Suprapubic skin (tissue), 4 donors: ENCODE results near the gene CNTN2. TPM values are rescaled to one million over a fixed set of nuclear protein-coding genes. Genes with fewer than 3 reads are reported as not detected.

Source experiments
- DNase-seq, 2 donors: peaks; one replicate each; pipeline ENCODE4 v3.0.0-alpha.2; 2019; ENCODE audit warnings: low spot score in 2 of 2
- H3K27ac ChIP-seq: fragments of 200-600 bp; sonication (generic); one replicate; pipeline ENCODE4 v1.5.1; 2019
- H3K27me3 ChIP-seq: fragments of 200-600 bp; sonication (generic); one replicate; pipeline ENCODE4 v1.5.1; 2019
- H3K36me3 ChIP-seq: fragments of 200-600 bp; sonication (generic); one replicate; pipeline ENCODE4 v1.5.1; 2019
- H3K4me1 ChIP-seq: fragments of 200-600 bp; sonication (generic); one replicate; pipeline ENCODE4 v1.5.1; 2019
- H3K4me3 ChIP-seq: fragments of 200-600 bp; sonication (generic); one replicate; pipeline ENCODE4 v1.5.1; 2019; ENCODE audit warnings: mild to moderate bottlenecking
- H3K9me3 ChIP-seq: fragments of 200-600 bp; sonication (generic); one replicate; pipeline ENCODE4 v1.5.1; 2019
- EP300 ChIP-seq: sonication (generic); formaldehyde crosslinking; IDR thresholded peaks from one replicate; pipeline ENCODE4 v1.6.1; 2017; ENCODE audit warnings: antibody characterized with exemption
- POLR2A ChIP-seq, 2 donors: fragments of 450-650 bp; IDR thresholded peaks; one replicate each; pipeline ENCODE4 v1.6.1; 2017; ENCODE audit warnings: antibody characterized with exemption in 2 of 2, mild to moderate bottlenecking in 2 of 2, moderate library complexity in 2 of 2
- POLR2AphosphoS5 ChIP-seq, 3 donors: sonication (generic); formaldehyde crosslinking; IDR thresholded peaks; one replicate each; pipeline ENCODE4 v1.6.1; 2017; ENCODE audit warnings: antibody characterized with exemption in 3 of 3
- WGBS: methylation state at CpG from one replicate; pipeline ENCODE4 v1.1.5; 2018; 5-methylcytosine and 5-hydroxymethylcytosine counted together
- total RNA-seq, 4 donors: library from RNA; depleted of rRNA; stranded (reverse); fragments of >200 nt; gene quantifications; one replicate each; pipeline ENCODE4 v1.1.0, GENCODE V29; 2016
- TF ChIP-seq, protein P1 (sequence below), 2 donors: fragments of 200-600 bp in 1 of 2; fragments of 450-650 bp in 1 of 2; sonication (generic) in 1 of 2; IDR thresholded peaks; one replicate each; pipeline ENCODE4 v1.5.1; 2016 to 2019; ENCODE audit warnings: antibody characterized with exemption in 2 of 2, mild to moderate bottlenecking in 1 of 2, moderate library complexity in 1 of 2

CNTN2 gene
- total RNA-seq, 4 donors from 2014 or later, result 0.68 to 13.3 (median 1.7) TPM

DNA sequence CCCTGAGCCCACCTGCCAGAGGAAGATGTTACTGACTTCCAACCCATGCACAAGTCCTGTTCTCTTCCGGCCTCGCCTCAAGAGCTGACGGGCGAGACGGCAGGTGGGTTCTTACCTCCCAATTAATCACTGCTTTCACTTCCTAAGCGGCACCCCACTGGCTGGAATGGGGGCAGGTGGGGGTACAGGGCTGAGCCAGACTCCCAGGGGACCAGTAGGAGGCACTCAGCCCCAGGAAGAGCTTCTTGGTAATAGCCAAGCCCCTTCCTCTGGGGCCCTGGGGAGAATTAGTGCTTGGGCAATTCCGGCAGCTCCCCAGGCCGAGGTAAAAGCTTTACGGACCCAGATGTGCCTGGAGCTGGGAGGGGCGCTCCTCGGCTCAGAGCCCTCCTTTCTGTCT lies 9.7 kb downstream of the CNTN2 start:
- Histone ChIP-seq H3K4me1 (no peaks in the 10 kb centered on the region), H3K27ac (no peak overlapping the region), H3K27me3 (peaks cover 9% of the 10 kb centered on the region), H3K36me3 (no peaks in the 10 kb centered on the region), H3K4me3 (no peak overlapping the region), H3K9me3 (no peaks in the 10 kb centered on the region)
- no peak for DNase-seq
- TF ChIP-seq, protein P1, sequence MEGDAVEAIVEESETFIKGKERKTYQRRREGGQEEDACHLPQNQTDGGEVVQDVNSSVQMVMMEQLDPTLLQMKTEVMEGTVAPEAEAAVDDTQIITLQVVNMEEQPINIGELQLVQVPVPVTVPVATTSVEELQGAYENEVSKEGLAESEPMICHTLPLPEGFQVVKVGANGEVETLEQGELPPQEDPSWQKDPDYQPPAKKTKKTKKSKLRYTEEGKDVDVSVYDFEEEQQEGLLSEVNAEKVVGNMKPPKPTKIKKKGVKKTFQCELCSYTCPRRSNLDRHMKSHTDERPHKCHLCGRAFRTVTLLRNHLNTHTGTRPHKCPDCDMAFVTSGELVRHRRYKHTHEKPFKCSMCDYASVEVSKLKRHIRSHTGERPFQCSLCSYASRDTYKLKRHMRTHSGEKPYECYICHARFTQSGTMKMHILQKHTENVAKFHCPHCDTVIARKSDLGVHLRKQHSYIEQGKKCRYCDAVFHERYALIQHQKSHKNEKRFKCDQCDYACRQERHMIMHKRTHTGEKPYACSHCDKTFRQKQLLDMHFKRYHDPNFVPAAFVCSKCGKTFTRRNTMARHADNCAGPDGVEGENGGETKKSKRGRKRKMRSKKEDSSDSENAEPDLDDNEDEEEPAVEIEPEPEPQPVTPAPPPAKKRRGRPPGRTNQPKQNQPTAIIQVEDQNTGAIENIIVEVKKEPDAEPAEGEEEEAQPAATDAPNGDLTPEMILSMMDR (IDR thresholded peaks at IDR 0.05), result no peak
- TF ChIP-seq EP300, result no peak
- no peak for TF ChIP-seq POLR2A (IDR thresholded peaks at IDR 0.05)
- no peak for TF ChIP-seq POLR2AphosphoS5 (IDR thresholded peaks at IDR 0.05)
- WGBS, result 74% methylated on average over 6 of the region's 11 CpGs

DNA sequence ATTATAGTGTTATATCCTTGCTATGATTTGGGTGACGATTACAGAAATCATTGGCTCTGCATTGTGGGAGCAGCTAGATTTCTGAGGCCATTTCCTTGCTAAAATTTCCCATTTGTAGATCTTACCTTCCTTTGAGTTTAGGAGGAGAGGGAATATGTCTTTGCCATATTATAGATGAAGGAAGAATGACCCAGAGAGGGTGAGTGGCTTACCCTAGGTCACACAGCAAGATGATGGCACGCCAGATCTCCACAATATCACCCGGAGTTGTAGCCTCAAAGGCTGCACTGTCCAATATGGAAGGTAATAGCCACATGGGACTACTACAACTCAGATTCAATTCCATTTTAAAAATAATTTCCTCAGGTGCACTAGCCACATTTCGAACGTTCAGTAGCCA lies 10.3 kb downstream of the CNTN2 start:
- TF ChIP-seq POLR2A (IDR thresholded peaks at IDR 0.05) (no peak), POLR2AphosphoS5 (IDR thresholded peaks at IDR 0.05) (no peak), EP300 (no peak)
- TF ChIP-seq, protein P1 (IDR thresholded peaks at IDR 0.05), result no peak
- H3K27me3 ChIP-seq, result peaks cover 3% of the 10 kb centered on the region
- H3K27ac ChIP-seq, result no peak overlapping the region
- no peaks in the 10 kb centered on the region for H3K9me3 ChIP-seq
- no peak overlapping the region for H3K4me3 ChIP-seq
- DNase-seq, result no peak
- WGBS, result 90% methylated on average over 5 of the region's 5 CpGs
- H3K36me3 ChIP-seq, result no peaks in the 10 kb centered on the region
- no peaks in the 10 kb centered on the region for H3K4me1 ChIP-seq

DNA sequence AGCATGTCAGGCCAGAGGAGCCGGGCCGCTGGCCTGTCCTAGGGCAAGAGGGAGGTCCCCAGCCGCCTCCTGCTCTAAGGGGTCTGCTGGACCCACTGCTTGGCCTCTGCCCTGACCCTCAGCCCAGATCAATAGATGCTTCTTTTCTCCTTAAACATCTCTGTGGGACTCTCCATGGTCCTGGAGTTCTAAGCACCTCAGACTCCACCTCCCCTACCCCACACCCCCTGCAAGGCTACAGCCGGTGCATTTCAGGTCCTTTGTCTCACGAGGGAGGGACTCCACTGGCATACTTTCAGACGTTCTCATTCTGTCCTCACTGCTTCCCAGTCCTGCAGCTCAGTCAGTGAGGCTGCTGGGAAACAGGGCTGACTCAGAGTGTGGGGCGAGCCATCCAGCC lies 11.0 kb downstream of the CNTN2 start:
- no peaks in the 10 kb centered on the region for H3K4me1 ChIP-seq
- DNase-seq, result no peak
- H3K9me3 ChIP-seq, result no peaks in the 10 kb centered on the region
- no peak overlapping the region for H3K4me3 ChIP-seq
- TF ChIP-seq, protein P1 (IDR thresholded peaks at IDR 0.05), result no peak
- TF ChIP-seq POLR2AphosphoS5 (IDR thresholded peaks at IDR 0.05), result no peak
- no peak for TF ChIP-seq EP300
- no peak for TF ChIP-seq POLR2A (IDR thresholded peaks at IDR 0.05)
- no peak overlapping the region for H3K27ac ChIP-seq
- H3K36me3 ChIP-seq, result no peaks in the 10 kb centered on the region
- WGBS, result 50% methylated on average over 7 of the region's 7 CpGs
- no peaks in the 10 kb centered on the region for H3K27me3 ChIP-seq

DNA sequence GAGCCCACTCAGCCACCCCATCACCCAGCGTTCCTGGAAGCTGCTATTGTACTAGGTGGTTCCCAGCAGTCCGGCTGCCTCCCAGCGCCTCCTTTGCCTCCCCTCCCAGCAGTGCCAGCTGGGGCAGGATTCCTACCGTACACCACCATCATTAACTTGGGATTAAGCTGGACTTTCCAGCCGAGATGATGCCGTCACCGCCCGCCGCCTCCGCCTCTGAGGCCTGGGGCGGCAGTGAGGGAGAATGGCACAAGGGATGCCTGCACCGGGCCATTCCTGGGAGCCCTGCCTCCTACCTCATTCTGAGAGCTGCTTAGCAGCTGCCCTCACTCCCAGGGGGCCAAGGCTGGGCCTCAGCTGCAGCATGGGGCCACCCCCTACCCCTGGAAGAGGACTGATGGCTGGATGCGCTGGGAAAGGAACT lies 13.2 kb downstream of the CNTN2 start:
- H3K36me3 ChIP-seq, result no peaks in the 10 kb centered on the region
- DNase-seq, result no peak
- H3K9me3 ChIP-seq, result no peaks in the 10 kb centered on the region
- H3K4me3 ChIP-seq, result no peak overlapping the region
- H3K27me3 ChIP-seq, result no peaks in the 10 kb centered on the region
- no peaks in the 10 kb centered on the region for H3K4me1 ChIP-seq
- TF ChIP-seq, protein P1 (IDR thresholded peaks at IDR 0.05), result no peak
- TF ChIP-seq POLR2AphosphoS5 (IDR thresholded peaks at IDR 0.05) (no peak), POLR2A (IDR thresholded peaks at IDR 0.05) (no peak), EP300 (no peak)
- H3K27ac ChIP-seq, result no peak overlapping the region
- 74% methylated on average over 10 of the region's 13 CpGs for WGBS

DNA sequence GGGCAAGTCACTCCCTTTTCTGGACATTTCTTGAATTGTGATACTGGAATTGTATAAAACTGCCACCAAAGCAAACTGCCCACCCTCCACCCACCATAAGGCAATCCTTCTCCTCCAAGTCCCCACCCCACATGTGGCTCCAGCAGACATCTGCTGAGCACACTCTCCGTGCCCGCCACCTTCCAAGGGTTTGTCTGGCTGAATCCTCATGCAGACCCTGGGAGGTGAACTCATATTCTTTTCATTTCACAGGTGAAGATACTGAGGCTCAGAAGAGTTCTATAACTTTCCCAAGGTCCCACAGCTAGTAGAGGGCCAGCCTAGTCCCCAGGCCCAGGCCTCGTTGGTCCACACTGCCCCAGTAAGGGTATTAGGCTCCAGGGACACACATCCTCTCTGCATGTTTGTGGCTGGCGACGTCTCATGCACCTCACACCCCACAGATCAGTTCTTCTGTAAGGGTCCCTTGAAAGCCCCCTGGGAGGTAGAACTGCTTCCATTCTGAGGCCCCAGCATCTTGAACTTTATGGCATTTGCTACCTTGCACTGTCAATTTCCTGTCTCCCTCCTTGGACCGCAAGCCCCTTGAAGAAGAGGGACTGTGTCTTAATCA lies 14.1 kb downstream of the CNTN2 start:
- H3K36me3 ChIP-seq, result no peaks in the 10 kb centered on the region
- H3K9me3 ChIP-seq, result no peaks in the 10 kb centered on the region
- TF ChIP-seq, protein P1 (IDR thresholded peaks at IDR 0.05), result no peak
- TF ChIP-seq EP300 (no peak), POLR2A (IDR thresholded peaks at IDR 0.05) (no peak), POLR2AphosphoS5 (IDR thresholded peaks at IDR 0.05) (no peak)
- no peaks in the 10 kb centered on the region for H3K27me3 ChIP-seq
- H3K4me1 ChIP-seq, result peaks cover 3% of the 10 kb centered on the region
- 95% methylated on average over 6 of the region's 6 CpGs for WGBS
- no peak overlapping the region for H3K27ac ChIP-seq
- DNase-seq, result no peak
- no peak overlapping the region for H3K4me3 ChIP-seq
